Measurements from ENCODE around the gene ETHE1. TPM values are rescaled to one million over a fixed set of nuclear protein-coding genes. Genes with fewer than 3 reads are reported as not detected.

Gene ETHE1
- total RNA-seq, 1 experiment from 2014 or later, result 45.7 TPM

DNA sequence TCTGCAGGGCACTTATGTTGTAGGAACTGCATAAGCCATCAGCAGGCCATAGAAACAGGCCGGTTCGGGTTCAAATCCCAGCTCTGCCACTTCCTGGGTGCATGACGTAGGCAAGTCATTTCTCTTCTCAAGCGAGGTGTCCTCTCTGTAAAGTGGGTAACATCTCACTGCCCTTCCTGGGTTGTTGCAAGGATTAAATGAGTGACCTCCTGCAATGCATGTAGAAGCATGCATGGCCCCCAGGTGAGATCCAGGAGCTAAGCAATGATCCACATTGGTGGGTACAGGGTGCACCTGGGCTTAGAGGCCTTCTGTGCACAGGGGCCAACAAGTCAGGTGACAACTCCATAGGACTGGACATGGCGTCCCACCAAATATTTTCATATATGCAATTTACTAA, 36.2 kb downstream of the ETHE1 start:
- DNase-seq (ENCODE audit: low spot score), result no peak

DNA sequence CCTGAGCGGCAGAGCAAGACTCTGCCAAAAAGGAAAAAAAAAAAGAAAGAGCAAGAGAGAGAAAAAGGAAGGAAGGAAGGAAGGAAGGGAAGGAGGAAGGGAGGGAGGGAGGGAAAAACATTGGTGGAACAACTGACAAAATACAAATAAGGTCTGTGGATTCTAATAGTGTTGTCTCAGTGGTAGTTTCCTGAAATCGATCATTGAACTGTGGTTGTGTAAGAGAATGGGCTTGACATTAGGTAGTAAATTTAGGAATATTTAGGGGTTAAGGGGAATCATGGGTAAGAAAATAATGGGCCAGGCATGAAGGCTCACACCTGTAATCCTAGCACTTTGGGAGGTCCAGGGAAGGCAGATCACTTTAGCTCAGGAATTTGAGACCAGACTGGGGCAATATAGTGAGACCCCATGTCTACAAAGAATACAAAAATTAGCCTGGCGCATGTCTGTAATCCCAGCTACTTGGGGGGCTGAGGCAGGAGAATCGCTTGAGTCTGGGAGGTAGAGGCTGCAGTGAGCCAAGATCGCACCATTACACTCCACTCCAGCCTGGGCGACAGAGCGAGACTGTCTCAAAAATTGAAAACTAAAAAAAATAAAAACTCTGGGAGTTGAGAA, 36.9 kb downstream of the ETHE1 start:
- DNase-seq (ENCODE audit: low spot score), result no peak

- no peak for DNase-seq (ENCODE audit: low spot score)
These were observed 37.7 kb downstream of the ETHE1 start for GRCh38 chr19:43489310-43489709.

- no peak for DNase-seq (ENCODE audit: low spot score)
These were observed 38.8 kb downstream of the ETHE1 start for GRCh38 chr19:43488179-43488578.

DNA sequence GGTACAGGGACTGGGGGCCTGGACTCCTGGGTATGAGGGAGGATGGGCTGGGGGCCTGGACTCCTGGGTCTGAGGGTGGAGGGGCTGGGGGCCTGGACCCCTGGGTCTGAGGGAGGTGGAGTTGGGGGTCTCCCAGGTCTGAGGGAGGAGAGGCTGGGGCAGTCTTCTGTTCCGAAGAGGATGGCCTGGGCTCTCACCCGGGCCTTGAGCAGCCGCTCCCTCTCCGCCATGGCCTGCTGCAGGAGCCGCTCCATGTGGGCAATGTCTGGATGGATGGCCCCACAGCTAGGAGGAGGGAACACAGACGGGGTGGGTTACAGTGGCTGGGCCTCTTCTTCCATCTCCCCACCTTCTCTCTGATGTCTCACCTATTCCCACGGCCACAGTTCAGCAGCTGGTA, 40.6 kb downstream of the ETHE1 start:
- no peak for DNase-seq (ENCODE audit: low spot score)

GRCh38 chr19:43485951-43486350, 41.0 kb downstream of the ETHE1 start:
- no peak for DNase-seq (ENCODE audit: low spot score)

- DNase-seq (ENCODE audit: low spot score), result no peak
These were observed 43.7 kb downstream of the ETHE1 start for GRCh38 chr19:43483281-43483680.

GRCh38 chr19:43482193-43482592, 44.8 kb downstream of the ETHE1 start:
- DNase-seq (ENCODE audit: low spot score), result no peak

DNA sequence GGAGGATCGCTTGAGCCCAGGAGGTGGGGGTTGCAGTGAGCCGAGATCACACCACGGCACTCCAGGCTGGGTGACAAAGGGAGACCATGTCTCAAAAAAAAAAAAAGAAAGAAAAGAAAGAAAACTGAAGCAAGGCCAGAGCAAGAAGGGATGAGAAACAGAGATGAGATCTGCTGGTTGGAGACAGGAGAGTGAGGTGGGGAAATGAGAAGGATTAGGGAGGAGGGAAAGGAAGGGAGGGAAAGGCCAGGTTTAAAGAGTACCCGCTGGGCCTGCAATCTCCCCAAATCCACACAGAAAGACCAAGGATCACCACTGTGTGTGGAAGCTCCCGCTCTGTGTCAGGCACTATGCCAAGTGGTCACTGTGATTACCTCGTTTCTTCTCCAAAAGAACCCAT, 45.3 kb downstream of the ETHE1 start:
- no peak for DNase-seq (ENCODE audit: low spot score)

- DNase-seq (ENCODE audit: low spot score), result no peak
These were observed 46.4 kb downstream of the ETHE1 start for GRCh38 chr19:43480574-43480973.

GRCh38 chr19:43479961-43480561, 46.9 kb downstream of the ETHE1 start:
- no peak for DNase-seq (ENCODE audit: low spot score)

DNA sequence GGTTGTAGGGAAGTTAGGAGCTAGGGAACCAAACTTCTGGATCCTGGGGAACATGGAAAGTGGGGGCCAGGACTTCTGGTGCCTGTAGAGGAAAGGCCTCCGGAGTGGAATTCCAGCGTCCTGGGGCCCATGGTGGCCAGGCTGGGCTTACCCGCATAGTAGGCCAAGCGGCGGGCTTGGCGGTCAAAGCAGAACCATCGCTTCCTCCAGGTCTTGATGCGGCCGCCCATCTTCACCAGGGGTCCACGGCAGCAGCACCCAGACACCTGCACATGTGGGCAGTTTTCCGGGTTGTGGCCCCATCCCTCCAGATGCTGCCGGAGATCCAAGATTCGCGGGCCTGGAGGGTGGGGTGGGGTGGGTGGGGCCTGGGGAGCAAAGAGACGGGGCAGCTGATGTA, 47.8 kb downstream of the ETHE1 start:
- no peak for DNase-seq (ENCODE audit: low spot score)

DNA sequence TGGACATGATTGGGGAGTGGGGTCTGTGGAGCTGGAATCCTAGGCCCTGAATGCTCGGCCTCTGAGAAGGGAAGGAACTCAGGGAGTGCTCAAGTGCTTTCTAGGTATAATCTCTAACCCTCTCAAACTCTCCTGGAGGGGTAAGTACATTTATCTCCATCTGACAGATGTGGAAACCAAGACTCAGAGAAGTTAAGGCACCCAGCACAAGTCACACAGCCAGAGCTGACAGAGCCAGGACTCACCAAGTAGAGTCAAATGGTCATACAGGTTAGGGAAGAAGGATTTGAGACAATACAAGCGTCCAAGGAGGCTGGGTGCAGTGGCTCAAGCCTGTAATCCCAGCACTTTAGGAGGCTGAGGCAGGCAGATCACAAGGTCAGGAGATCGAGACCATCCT, 48.7 kb downstream of the ETHE1 start:
- no peak for DNase-seq (ENCODE audit: low spot score)

DNA sequence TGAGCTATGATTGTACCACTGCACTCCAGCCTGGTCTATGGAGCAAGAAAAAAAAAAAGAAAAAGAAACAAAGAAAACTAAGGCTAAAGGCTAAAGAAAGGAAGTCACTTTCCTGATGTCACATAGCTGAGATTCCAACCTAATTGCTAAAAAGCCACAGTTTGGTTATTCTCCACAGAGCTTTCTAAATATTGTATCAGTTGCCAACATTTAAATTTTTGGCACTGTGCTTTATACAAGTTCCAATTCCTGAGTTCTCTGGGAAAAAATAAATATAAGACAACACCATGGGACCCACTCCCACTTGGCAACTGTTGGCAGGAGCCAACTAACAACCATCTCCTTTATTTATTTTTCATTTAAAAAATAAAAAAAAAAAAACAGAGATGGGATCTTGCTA, 50.4 kb downstream of the ETHE1 start:
- DNase-seq (ENCODE audit: low spot score), result peak; percentile 88

GRCh38 chr19:43474986-43475705, 51.9 kb downstream of the ETHE1 start:
- DNase-seq (ENCODE audit: low spot score), result peak; percentile 72

DNA sequence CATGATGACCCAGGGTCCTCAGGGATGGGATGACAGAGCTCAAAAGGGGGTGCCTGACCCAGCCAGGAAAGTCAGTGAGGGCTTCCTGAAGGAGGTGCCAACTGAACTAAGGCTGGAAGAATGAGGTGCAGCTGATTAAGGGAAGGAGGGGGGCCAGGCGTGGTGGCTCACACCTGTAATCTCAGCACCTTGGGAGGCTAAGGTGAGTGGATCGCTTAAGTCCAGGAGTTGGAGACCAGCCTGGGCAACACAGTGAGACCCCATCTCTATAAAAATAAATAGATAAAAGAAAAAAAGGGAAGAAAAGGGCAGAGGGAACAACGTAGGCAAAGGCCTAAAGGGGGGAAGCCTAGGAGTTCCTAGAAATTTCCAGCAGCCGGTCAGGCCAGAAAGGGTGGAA, 52.5 kb downstream of the ETHE1 start:
- no peak for DNase-seq (ENCODE audit: low spot score)

GRCh38 chr19:43471091-43471490, 55.9 kb downstream of the ETHE1 start:
- DNase-seq (ENCODE audit: low spot score), result no peak

DNA sequence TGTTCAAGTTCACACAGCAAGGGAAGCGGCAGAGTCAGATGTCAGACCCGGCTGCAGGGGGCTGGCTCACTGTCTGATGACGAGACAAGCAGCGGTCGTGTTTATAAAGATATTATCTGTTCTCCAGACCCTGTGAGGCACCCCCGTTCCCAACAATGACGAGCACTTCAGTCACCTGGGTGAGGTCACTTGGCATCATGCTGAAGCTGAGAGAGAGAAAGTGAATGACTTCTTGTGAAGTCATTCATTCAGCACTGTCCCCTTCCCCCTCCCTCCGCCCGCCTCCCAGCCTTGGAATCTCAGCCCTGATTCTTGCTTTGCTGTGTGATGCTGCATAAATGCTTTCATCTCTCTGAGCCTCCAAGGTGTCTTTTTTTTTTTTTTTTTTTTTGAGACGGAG, 56.7 kb downstream of the ETHE1 start:
- DNase-seq (ENCODE audit: low spot score), result peak; percentile 51

DNA sequence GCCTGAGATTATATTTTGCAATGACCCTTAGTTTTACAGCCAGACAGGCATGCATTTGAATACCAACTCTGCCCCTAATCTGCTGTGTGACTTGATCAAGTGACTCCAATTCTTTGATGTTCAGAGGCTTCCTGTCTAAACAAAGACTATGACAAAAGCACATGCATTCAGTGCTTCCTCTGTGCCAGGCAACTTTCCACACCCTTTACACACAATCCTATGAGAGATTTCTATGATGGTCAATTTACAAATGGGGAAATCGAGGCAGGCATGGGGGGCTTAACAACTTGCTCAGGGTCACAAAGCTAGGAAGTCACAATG, 57.9 kb downstream of the ETHE1 start:
- DNase-seq (ENCODE audit: low spot score), result no peak

GRCh38 chr19:43468354-43469159, 58.4 kb downstream of the ETHE1 start:
- DNase-seq (ENCODE audit: low spot score), result no peak

DNA sequence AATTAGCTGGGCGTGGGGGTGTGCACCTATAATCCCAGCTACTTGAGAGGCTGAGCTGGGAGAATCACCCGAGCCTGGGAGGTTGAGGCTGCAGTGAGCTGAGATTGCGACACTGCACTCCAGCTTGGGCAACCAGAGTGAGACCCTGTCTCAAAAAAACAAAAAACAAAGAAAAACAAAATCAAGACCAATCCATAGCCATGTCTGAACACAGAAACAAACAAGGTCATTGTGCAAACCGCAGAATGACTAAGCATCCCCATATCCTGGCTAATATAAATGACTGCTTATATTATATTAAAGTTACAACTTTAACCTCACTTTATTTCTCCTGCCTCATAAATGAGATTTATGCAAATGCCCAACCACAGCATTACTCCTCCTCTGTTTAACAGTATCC, 59.3 kb downstream of the ETHE1 start:
- DNase-seq (ENCODE audit: low spot score), result peak; percentile 69

GRCh38 chr19:43467276-43467675, 59.7 kb downstream of the ETHE1 start:
- no peak for DNase-seq (ENCODE audit: low spot score)

DNA sequence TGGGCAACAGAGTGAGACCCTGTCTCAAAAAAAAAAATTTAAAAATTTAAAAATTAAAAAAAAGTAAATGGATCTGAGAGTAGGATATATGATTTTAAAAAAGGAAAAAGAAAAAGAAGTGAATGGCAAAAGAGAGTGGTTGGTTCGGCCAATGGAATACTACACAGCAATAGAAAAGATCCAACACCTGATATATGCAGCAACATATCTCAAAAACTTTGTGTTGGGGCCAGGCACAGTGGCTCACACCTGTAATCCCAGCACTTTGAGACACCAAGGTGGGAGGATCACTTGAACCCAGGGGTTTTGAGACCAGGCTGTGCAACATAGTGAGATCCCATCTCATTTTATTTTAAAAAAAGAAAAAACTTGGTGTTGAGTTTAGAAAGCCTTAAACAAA, 60.2 kb downstream of the ETHE1 start:
- no peak for DNase-seq (ENCODE audit: low spot score)

Measured in A172 (cell line).